ENCODE data around the gene MTOR. TPM values are rescaled to one million over a fixed set of nuclear protein-coding genes. Genes with fewer than 3 reads are reported as not detected.

MTOR gene
- total RNA-seq, 1 donor from 2014 or later, result 55.8 TPM

DNA sequence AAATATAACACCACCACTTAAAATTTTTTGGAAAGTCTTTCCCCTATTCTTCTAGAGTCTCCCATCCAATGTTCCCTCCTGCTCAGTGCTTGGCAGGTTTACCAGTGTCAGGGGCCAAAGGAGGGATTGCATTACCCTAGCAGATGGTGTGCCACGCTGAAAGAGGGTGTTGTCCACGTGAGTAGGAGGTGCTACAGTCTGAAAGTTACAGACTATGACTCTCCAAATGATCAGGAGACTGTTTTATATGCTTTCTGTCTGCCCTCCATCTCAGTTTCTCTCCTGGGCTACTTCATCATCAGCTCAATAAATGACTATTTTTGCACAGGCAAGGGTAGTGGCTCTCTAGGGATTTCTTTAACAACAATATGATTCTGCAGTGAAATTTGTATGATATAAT, 104.5 kb downstream of the MTOR start:
- Mint-ChIP-seq H3K36me3 (peaks cover 27% of the 10 kb centered on the region), H3K27ac (no peak overlapping the region)
- H3K9me3 ChIP-seq (ENCODE audit: low read depth), result no peaks in the 10 kb centered on the region

DNA sequence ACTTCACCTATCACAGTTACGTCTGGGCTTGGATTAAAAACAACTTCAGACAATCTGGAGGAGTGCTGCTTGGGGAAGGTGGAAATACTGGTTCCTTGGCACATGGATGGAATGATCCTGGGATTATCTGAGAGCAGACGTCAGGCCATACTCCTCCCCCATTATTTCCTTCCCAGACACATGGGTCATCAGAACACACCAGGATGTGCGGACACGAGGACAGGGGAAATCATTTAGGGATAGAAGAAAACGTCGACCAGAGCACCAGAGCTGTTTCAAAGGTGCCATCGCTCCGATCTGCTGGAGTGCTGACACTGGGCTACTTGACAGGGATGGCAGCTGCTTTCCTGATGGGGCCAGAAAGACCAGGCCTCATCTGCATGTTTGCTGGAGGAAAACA, 105.0 kb downstream of the MTOR start:
- Histone ChIP-seq H3K9ac (no peak overlapping the region), H3K4me3 (no peak overlapping the region), H3F3A (ENCODE audit: low read depth) (no peaks in the 10 kb centered on the region), H3K27me3 (no peaks in the 10 kb centered on the region), H3K9me3 (ENCODE audit: low read depth) (no peaks in the 10 kb centered on the region), H3K4me1 (no peaks in the 10 kb centered on the region), H2AFZ (replicated peaks) (no peak overlapping the region), H4K20me1 (ENCODE audit: low read depth) (no peaks in the 10 kb centered on the region), H3K79me2 (ENCODE audit: low read depth) (peaks cover 6% of the 10 kb centered on the region), H3K27ac (no peak overlapping the region), H3K36me3 (peaks cover 3% of the 10 kb centered on the region), H3K4me2 (no peak overlapping the region)
- no peaks in the 10 kb centered on the region for H3K9me3 Mint-ChIP-seq
- H3K27ac Mint-ChIP-seq, result no peak overlapping the region
- H3K4me3 Mint-ChIP-seq, result no peak overlapping the region
- no peaks in the 10 kb centered on the region for H3K27me3 Mint-ChIP-seq (ENCODE audit: insufficient read depth, low read depth)
- DNase-seq (ENCODE audit: low spot score), result no peak
- H3K4me1 Mint-ChIP-seq, result no peaks in the 10 kb centered on the region
- peaks cover 27% of the 10 kb centered on the region for H3K36me3 Mint-ChIP-seq
- no peak for TF ChIP-seq EZH2phosphoT487 (IDR thresholded peaks at IDR 0.05)
- no peak for TF ChIP-seq EZH2 (IDR thresholded peaks at IDR 0.05)
- TF ChIP-seq, protein P1, sequence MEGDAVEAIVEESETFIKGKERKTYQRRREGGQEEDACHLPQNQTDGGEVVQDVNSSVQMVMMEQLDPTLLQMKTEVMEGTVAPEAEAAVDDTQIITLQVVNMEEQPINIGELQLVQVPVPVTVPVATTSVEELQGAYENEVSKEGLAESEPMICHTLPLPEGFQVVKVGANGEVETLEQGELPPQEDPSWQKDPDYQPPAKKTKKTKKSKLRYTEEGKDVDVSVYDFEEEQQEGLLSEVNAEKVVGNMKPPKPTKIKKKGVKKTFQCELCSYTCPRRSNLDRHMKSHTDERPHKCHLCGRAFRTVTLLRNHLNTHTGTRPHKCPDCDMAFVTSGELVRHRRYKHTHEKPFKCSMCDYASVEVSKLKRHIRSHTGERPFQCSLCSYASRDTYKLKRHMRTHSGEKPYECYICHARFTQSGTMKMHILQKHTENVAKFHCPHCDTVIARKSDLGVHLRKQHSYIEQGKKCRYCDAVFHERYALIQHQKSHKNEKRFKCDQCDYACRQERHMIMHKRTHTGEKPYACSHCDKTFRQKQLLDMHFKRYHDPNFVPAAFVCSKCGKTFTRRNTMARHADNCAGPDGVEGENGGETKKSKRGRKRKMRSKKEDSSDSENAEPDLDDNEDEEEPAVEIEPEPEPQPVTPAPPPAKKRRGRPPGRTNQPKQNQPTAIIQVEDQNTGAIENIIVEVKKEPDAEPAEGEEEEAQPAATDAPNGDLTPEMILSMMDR (IDR thresholded peaks at IDR 0.05), result no peak

More for the DNA sequence above, 104.5 kb downstream of the MTOR start:
- H4K20me1 ChIP-seq (ENCODE audit: low read depth), result no peaks in the 10 kb centered on the region
- H3K4me1 ChIP-seq, result no peaks in the 10 kb centered on the region
- H3K4me3 ChIP-seq, result no peak overlapping the region
- no peak overlapping the region for H3K4me3 Mint-ChIP-seq
- H3K27me3 ChIP-seq, result no peaks in the 10 kb centered on the region
- no peak overlapping the region for H3K9ac ChIP-seq
- H3K4me1 Mint-ChIP-seq, result no peaks in the 10 kb centered on the region
- peaks cover 6% of the 10 kb centered on the region for H3K79me2 ChIP-seq (ENCODE audit: low read depth)
- no peak overlapping the region for H3K27ac ChIP-seq
- H3K4me2 ChIP-seq, result no peak overlapping the region
- H3K9me3 Mint-ChIP-seq, result no peaks in the 10 kb centered on the region
- H3K27me3 Mint-ChIP-seq (ENCODE audit: insufficient read depth, low read depth), result no peaks in the 10 kb centered on the region
- peaks cover 3% of the 10 kb centered on the region for H3K36me3 ChIP-seq
- H2AFZ ChIP-seq (replicated peaks), result no peak overlapping the region
- no peak for DNase-seq (ENCODE audit: low spot score)
- H3F3A ChIP-seq (ENCODE audit: low read depth), result no peaks in the 10 kb centered on the region
- TF ChIP-seq EZH2 (IDR thresholded peaks at IDR 0.05), result no peak
- TF ChIP-seq, protein P1 (IDR thresholded peaks at IDR 0.05), result no peak
- no peak for TF ChIP-seq EZH2phosphoT487 (IDR thresholded peaks at IDR 0.05)

DNA sequence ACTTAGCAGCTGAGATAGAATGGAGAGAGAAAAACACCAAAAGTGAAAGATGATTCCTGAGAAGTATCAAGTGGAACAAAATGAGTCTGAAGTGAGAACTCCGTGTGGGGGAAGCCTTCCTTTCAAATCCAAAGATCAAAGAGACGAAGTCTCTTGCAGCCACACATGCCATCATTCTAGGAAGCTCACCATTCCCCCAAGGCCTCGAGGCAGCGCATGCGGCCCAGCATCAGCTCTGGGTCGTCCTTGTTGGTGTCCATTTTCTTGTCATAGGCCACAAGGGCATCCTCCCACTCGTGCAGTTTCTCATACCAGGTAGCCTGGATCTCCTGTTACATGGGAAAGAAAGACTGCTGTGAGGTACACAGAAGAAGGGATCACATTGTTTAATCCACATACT, 105.4 kb downstream of the MTOR start:
- Mint-ChIP-seq H3K9me3 (no peaks in the 10 kb centered on the region), H3K4me3 (no peak overlapping the region), H3K4me1 (no peaks in the 10 kb centered on the region), H3K27me3 (ENCODE audit: insufficient read depth, low read depth) (no peaks in the 10 kb centered on the region), H3K27ac (peak overlapping the region; percentile 28), H3K36me3 (peaks cover 23% of the 10 kb centered on the region)
- Histone ChIP-seq H3K9me3 (ENCODE audit: low read depth) (no peaks in the 10 kb centered on the region), H3K4me2 (no peak overlapping the region), H3K36me3 (peaks cover 3% of the 10 kb centered on the region), H3K27me3 (no peaks in the 10 kb centered on the region), H3F3A (ENCODE audit: low read depth) (no peaks in the 10 kb centered on the region), H3K27ac (no peak overlapping the region), H4K20me1 (ENCODE audit: low read depth) (no peaks in the 10 kb centered on the region), H3K4me1 (no peaks in the 10 kb centered on the region), H3K79me2 (ENCODE audit: low read depth) (peaks cover 6% of the 10 kb centered on the region), H3K9ac (no peak overlapping the region), H2AFZ (replicated peaks) (no peak overlapping the region), H3K4me3 (no peak overlapping the region)
- no peak for DNase-seq (ENCODE audit: low spot score)
- TF ChIP-seq EZH2phosphoT487 (IDR thresholded peaks at IDR 0.05), result no peak
- TF ChIP-seq EZH2 (IDR thresholded peaks at IDR 0.05), result no peak
- TF ChIP-seq, protein P1 (IDR thresholded peaks at IDR 0.05), result no peak

Measured in neural progenitor cell (in vitro differentiated cells).